ENCODE data around the gene BHLHA15.

- TF ChIP-seq CTCF (IDR thresholded peaks at IDR 0.05; ENCODE audit: insufficient read depth, low read length, poor library complexity, severe bottlenecking) (no peak), EZH2phosphoT487 (conservative IDR thresholded peaks at IDR 0.05; ENCODE audit: low read length) (no peak)
Measured at GRCh38 chr7:98205162-98205845, 5.9 kb upstream of the BHLHA15 start.
